A549 treated with RU486 at 1 μM for 4 hours (cell line): ENCODE measurements around the gene GPR82. TPM values are rescaled to one million over a fixed set of nuclear protein-coding genes. Genes with fewer than 3 reads are reported as not detected.

Experiments used
- total RNA-seq: library from RNA; stranded (reverse); fragments of 200-300 nt; extraction: Qiagen RNA extraction; gene quantifications from 5 replicates; pipeline ENCODE4 v1.2.3, GENCODE V29; 2022; ENCODE audit warnings: low read depth

The GPR82 gene, protein sequence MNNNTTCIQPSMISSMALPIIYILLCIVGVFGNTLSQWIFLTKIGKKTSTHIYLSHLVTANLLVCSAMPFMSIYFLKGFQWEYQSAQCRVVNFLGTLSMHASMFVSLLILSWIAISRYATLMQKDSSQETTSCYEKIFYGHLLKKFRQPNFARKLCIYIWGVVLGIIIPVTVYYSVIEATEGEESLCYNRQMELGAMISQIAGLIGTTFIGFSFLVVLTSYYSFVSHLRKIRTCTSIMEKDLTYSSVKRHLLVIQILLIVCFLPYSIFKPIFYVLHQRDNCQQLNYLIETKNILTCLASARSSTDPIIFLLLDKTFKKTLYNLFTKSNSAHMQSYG
- total RNA-seq, result not detected in 5 replicates

DNA sequence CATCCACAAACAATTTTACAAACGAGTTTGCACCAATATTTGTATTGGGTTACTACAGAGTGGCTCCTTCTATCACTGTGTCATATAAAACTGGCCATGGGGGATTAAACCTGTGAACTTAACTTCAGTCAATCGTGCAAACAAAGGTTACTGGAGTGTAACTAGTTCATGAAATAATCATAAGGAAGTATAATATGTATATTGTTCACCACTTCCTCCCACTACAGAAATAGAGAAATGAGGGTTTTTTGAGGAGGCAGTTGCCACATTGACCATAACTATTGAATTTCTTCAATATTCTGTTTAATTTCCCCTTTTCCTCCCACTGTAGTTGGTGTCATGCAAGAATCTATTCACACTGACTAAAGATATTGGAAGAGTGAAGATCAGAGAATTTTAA, at the start of gene GPR82:
Gene GPR82, plus strand, starts transcription at position 356 of the 400 bp plus-strand sequence. CDS start 2,846 bp downstream, outside the sequence.

DNA sequence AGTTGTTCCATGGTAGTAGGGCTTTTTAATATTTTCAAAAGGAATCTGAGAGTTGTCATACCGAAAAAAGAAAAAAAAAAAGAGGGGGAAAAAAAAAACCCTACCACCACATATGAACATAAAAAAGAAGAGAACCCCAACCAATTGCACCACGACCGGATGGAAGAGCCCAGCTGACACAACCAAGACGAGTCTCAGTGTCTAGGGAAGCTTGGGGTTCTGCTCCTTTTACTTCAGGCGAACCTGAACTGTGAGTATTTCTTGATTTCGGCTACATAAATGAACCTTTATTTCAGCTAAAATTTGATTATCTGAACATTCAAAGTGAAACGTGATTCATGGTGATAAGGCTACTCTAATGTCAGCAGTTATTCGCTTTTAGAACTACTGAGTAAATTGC, 35.1 kb upstream of the GPR82 start, which contains the start of gene GPR34:
Gene GPR34, plus strand, starts transcription at position 139 of the 400 bp plus-strand sequence. CDS start 6,661 bp downstream, outside the sequence.

Other genes with a start within 250 kb of the GPR82 start
- gene GPR34, start 35.2 kb upstream of the GPR82 start, total RNA-seq, result 0.13 TPM in 1 of 5 replicates, not detected in the others
- 18.2 to 23.6 TPM (median 20.9 TPM) in 5 replicates for gene CASK, start 199.4 kb downstream of the GPR82 start, total RNA-seq